HepG2 (cell line): ENCODE data around the gene CCS. TPM values are rescaled to one million over a fixed set of nuclear protein-coding genes. Genes with fewer than 3 reads are reported as not detected.

Source experiments
- ATF5 ChIP-seq: sonication (generic); formaldehyde crosslinking; IDR thresholded peaks from 2 replicates; pipeline ENCODE4 v1.4.0; 2020; ENCODE audit warnings: mild to moderate bottlenecking, low read depth, missing genetic modification reagents
- EHMT2 ChIP-seq: fragments of 200-600 bp; sonication (generic); IDR thresholded peaks from 2 replicates; pipeline ENCODE4 v1.7.0; 2017; ENCODE audit warnings: antibody characterized with exemption, low read depth, low read length, borderline replicate concordance
- FIP1L1 ChIP-seq: fragments of 200-400 bp; formaldehyde crosslinking; IDR thresholded peaks from 2 replicates; pipeline ENCODE4 v1.6.1; 2018; ENCODE audit warnings: low read depth, mild to moderate bottlenecking, low read length, moderate library complexity, borderline replicate concordance; ENCODE audit not compliant: insufficient read depth
- HDAC6 ChIP-seq: fragments of 200-600 bp; sonication (generic); IDR thresholded peaks from 2 replicates; pipeline ENCODE4 v1.7.0; 2017; ENCODE audit warnings: mild to moderate bottlenecking, antibody characterized with exemption, low read length, low read depth
- HIC2 ChIP-seq: sonication (generic); formaldehyde crosslinking; IDR thresholded peaks from 2 replicates; pipeline ENCODE4 v1.9.0; 2022; ENCODE audit warnings: low read depth, missing genetic modification reagents
- MED13 ChIP-seq: sonication (generic); formaldehyde crosslinking; IDR thresholded peaks from 2 replicates; pipeline ENCODE4 v1.5.0; 2020; ENCODE audit warnings: missing genetic modification reagents
- PHF8 ChIP-seq: sonication (generic); formaldehyde crosslinking; IDR thresholded peaks from 2 replicates; pipeline ENCODE4 v1.5.0; 2020; ENCODE audit warnings: missing genetic modification reagents
- REPIN1 ChIP-seq: sonication (generic); formaldehyde crosslinking; IDR thresholded peaks from 2 replicates; pipeline ENCODE4 v1.8.0; 2022; ENCODE audit warnings: missing genetic modification reagents, low read depth, mild to moderate bottlenecking, borderline replicate concordance
- RFX1 ChIP-seq: fragments of 450-650 bp; IDR thresholded peaks from 2 replicates; pipeline ENCODE4 v1.6.1; 2017
- TBP ChIP-seq: sonication (generic); formaldehyde crosslinking; IDR thresholded peaks from 2 replicates; pipeline ENCODE4 v1.5.0; 2020; ENCODE audit warnings: missing genetic modification reagents
- THAP11 ChIP-seq: IDR thresholded peaks from 2 replicates; pipeline ENCODE4 v1.6.1; 2016; ENCODE audit warnings: missing biosample characterization, missing genetic modification reagents
- TRIM22 ChIP-seq: fragments of 450-650 bp; IDR thresholded peaks from 2 replicates; pipeline ENCODE4 v1.6.1; 2017
- U2AF2 ChIP-seq: fragments of 200-400 bp; formaldehyde crosslinking; IDR thresholded peaks from 2 replicates; pipeline ENCODE4 v1.6.1; 2017; ENCODE audit warnings: low read depth, mild to moderate bottlenecking, low read length
- ZNF329 ChIP-seq: sonication (generic); formaldehyde crosslinking; IDR thresholded peaks from 2 replicates; pipeline ENCODE4 v1.9.0; 2021; ENCODE audit warnings: low read depth, mild to moderate bottlenecking, missing genetic modification reagents
- ZNF34 ChIP-seq: sonication (generic); formaldehyde crosslinking; IDR thresholded peaks from 2 replicates; pipeline ENCODE4 v1.4.0; 2020; ENCODE audit warnings: mild to moderate bottlenecking, missing genetic modification reagents, borderline replicate concordance
- ZNF503 ChIP-seq: sonication (generic); formaldehyde crosslinking; IDR thresholded peaks from 2 replicates; pipeline ENCODE4 v1.4.0; 2020; ENCODE audit warnings: missing genetic modification reagents
- ZNF530 ChIP-seq: sonication (generic); formaldehyde crosslinking; IDR thresholded peaks from 2 replicates; pipeline ENCODE4 v1.5.0; 2020; ENCODE audit warnings: low read depth, mild to moderate bottlenecking, missing genetic modification reagents
- ZNF550 ChIP-seq: sonication (generic); formaldehyde crosslinking; IDR thresholded peaks from 2 replicates; pipeline ENCODE4 v1.4.0; 2020; ENCODE audit warnings: mild to moderate bottlenecking, missing genetic modification reagents, borderline replicate concordance
- ZNF557 ChIP-seq: sonication (generic); formaldehyde crosslinking; IDR thresholded peaks from 2 replicates; pipeline ENCODE4 v1.4.0; 2020; ENCODE audit warnings: missing genetic modification reagents
- ZNF629 ChIP-seq: sonication (generic); formaldehyde crosslinking; conservative IDR thresholded peaks from 2 replicates; pipeline ENCODE4 v1.5.0; 2020; ENCODE audit warnings: missing genetic modification reagents
- polyA plus RNA-seq, 8 experiments: library from polyadenylated mRNA; depleted of rRNA in 3 of 8; stranded (reverse) in 7 of 8; unstranded in 1 of 8; fragments of >200 nt; fragmentation: Illumina TruSeq in 4 of 8; extraction: Trizol in 4 of 8; gene quantifications; 2 replicates each; pipeline versions ENCODE4 v1.2.1 to v1.2.3, GENCODE V29; 2011 to 2016; ENCODE audit warnings: low read depth in 4 of 8, missing spikeins in 1 of 8, mixed read lengths in 1 of 8; ENCODE audit not compliant: insufficient read depth in 1 of 8
- total RNA-seq, 5 experiments: library from RNA; depleted of rRNA; stranded (reverse); fragments of >200 nt; fragmentation: Illumina TruSeq; extraction: Trizol; gene quantifications; 2 replicates each; pipeline ENCODE4 v1.2.3, GENCODE V29; 2016; ENCODE audit warnings: low read depth in 1 of 5
- TF ChIP-seq, protein P1 (sequence below): sonication (generic); formaldehyde crosslinking; IDR thresholded peaks from 2 replicates; pipeline ENCODE4 v1.5.1; 2020; ENCODE audit warnings: missing genetic modification reagents, mild to moderate bottlenecking, borderline replicate concordance
- TF ChIP-seq, protein P2 (sequence below): sonication (generic); formaldehyde crosslinking; IDR thresholded peaks from 2 replicates; pipeline ENCODE4 v1.4.0; 2020; ENCODE audit warnings: missing genetic modification reagents

CCS gene
- total and polyA plus RNA-seq, 2 of the 13 experiments (the other 11 are each of a cell fraction or from before 2014, with no cell fraction given) = 25.4 to 44.6 TPM

GRCh38 chr11:66607126-66607834, 14.3 kb downstream of the CCS start (continued):
- no peak for TF ChIP-seq TRIM22
- peak; percentile 76 for TF ChIP-seq HIC2 (CRISPR knock-in tag)
- TF ChIP-seq ZNF629 (CRISPR knock-in tag) = no peak
- TF ChIP-seq, protein P1, sequence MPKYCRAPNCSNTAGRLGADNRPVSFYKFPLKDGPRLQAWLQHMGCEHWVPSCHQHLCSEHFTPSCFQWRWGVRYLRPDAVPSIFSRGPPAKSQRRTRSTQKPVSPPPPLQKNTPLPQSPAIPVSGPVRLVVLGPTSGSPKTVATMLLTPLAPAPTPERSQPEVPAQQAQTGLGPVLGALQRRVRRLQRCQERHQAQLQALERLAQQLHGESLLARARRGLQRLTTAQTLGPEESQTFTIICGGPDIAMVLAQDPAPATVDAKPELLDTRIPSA = no peak
- TF ChIP-seq HDAC6 = no peak
- TF ChIP-seq REPIN1 (CRISPR knock-in tag) = no peak
- no peak for TF ChIP-seq MED13 (CRISPR knock-in tag)
- no peak for TF ChIP-seq U2AF2
- peak; percentile 38; the same call in 1 of the 2 replicates for TF ChIP-seq THAP11
- no peak for TF ChIP-seq ZNF34
- TF ChIP-seq PHF8 = no peak
- TF ChIP-seq, protein P2, sequence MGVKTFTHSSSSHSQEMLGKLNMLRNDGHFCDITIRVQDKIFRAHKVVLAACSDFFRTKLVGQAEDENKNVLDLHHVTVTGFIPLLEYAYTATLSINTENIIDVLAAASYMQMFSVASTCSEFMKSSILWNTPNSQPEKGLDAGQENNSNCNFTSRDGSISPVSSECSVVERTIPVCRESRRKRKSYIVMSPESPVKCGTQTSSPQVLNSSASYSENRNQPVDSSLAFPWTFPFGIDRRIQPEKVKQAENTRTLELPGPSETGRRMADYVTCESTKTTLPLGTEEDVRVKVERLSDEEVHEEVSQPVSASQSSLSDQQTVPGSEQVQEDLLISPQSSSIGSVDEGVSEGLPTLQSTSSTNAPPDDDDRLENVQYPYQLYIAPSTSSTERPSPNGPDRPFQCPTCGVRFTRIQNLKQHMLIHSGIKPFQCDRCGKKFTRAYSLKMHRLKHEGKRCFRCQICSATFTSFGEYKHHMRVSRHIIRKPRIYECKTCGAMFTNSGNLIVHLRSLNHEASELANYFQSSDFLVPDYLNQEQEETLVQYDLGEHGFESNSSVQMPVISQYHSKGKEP (CRISPR knock-in tag) = no peak
- TF ChIP-seq EHMT2 = no peak
- no peak for TF ChIP-seq ZNF530 (CRISPR knock-in tag)
- TF ChIP-seq ATF5 (CRISPR knock-in tag) = no peak
- TF ChIP-seq FIP1L1 = no peak
- TF ChIP-seq ZNF329 = no peak
- no peak for TF ChIP-seq TBP (CRISPR knock-in tag)
- TF ChIP-seq ZNF557 (CRISPR knock-in tag) = no peak
- TF ChIP-seq ZNF503 (CRISPR knock-in tag) = no peak
- no peak for TF ChIP-seq ZNF550
- TF ChIP-seq RFX1 = no peak
